ENCODE results near the gene TTC39B. TPM values are rescaled to one million over a fixed set of nuclear protein-coding genes. Genes with fewer than 3 reads are reported as not detected.
"Not testable (repeated sequence)": the region's sequence is repeated elsewhere in the genome, so short reads cannot be mapped to it uniquely, and the experiment has no call there.

TTC39B gene
- total RNA-seq, 1 donor from 2014 or later, result 3.1 TPM

GRCh38 chr9:15329539-15330109 lies 22.6 kb upstream of the TTC39B start:
- Mint-ChIP-seq H3K27ac (ENCODE audit: unreplicated experiment) (no peak overlapping the region), H3K9me3 (ENCODE audit: unreplicated experiment) (no peaks in the 10 kb centered on the region)
- TF ChIP-seq CTCF (IDR thresholded peaks at IDR 0.05; ENCODE audit: partially characterized antibody, unreplicated experiment), result no peak

GRCh38 chr9:15328946-15329345 lies 21.9 kb upstream of the TTC39B start:
- Mint-ChIP-seq H3K4me3 (ENCODE audit: unreplicated experiment) (no peak overlapping the region), H3K9me3 (ENCODE audit: unreplicated experiment) (peaks cover 3% of the 10 kb centered on the region), H3K36me3 (ENCODE audit: unreplicated experiment) (peaks cover 6% of the 10 kb centered on the region), H3K27ac (ENCODE audit: unreplicated experiment) (no peak overlapping the region), H3K4me1 (ENCODE audit: low read depth, unreplicated experiment) (no peaks in the 10 kb centered on the region), H3K27me3 (ENCODE audit: unreplicated experiment) (peaks cover 2% of the 10 kb centered on the region)
- no peak for TF ChIP-seq CTCF (IDR thresholded peaks at IDR 0.05; ENCODE audit: partially characterized antibody, unreplicated experiment)
- DNase-seq, result no peak

More at GRCh38 chr9:15329539-15330109, 22.6 kb upstream of the TTC39B start:
- Mint-ChIP-seq H3K27me3 (ENCODE audit: unreplicated experiment) (peaks cover 2% of the 10 kb centered on the region), H3K4me3 (ENCODE audit: unreplicated experiment) (no peak overlapping the region), H3K4me1 (ENCODE audit: low read depth, unreplicated experiment) (no peaks in the 10 kb centered on the region), H3K36me3 (ENCODE audit: unreplicated experiment) (no peaks in the 10 kb centered on the region)
- no peak for DNase-seq

- peaks cover 16% of the 10 kb centered on the region for H3K36me3 Mint-ChIP-seq (ENCODE audit: unreplicated experiment)
- H3K27me3 Mint-ChIP-seq (ENCODE audit: unreplicated experiment); DNase-seq; H3K4me3 Mint-ChIP-seq (ENCODE audit: unreplicated experiment); H3K27ac Mint-ChIP-seq (ENCODE audit: unreplicated experiment); H3K9me3 Mint-ChIP-seq (ENCODE audit: unreplicated experiment); H3K4me1 Mint-ChIP-seq (ENCODE audit: low read depth, unreplicated experiment): not testable (repeated sequence)
Measured at GRCh38 chr9:15322695-15323094, 15.7 kb upstream of the TTC39B start.

GRCh38 chr9:15319661-15320060 lies 12.6 kb upstream of the TTC39B start:
- not testable (repeated sequence) for H3K4me3 Mint-ChIP-seq (ENCODE audit: unreplicated experiment); H3K4me1 Mint-ChIP-seq (ENCODE audit: low read depth, unreplicated experiment); H3K9me3 Mint-ChIP-seq (ENCODE audit: unreplicated experiment); DNase-seq; H3K27me3 Mint-ChIP-seq (ENCODE audit: unreplicated experiment); H3K27ac Mint-ChIP-seq (ENCODE audit: unreplicated experiment)
- H3K36me3 Mint-ChIP-seq (ENCODE audit: unreplicated experiment), result peaks cover 16% of the 10 kb centered on the region

GRCh38 chr9:15317836-15318235 lies 10.8 kb upstream of the TTC39B start:
- no peaks in the 10 kb centered on the region for H3K27me3 Mint-ChIP-seq (ENCODE audit: unreplicated experiment)
- no peak for TF ChIP-seq CTCF (IDR thresholded peaks at IDR 0.05; ENCODE audit: partially characterized antibody, unreplicated experiment)
- peaks cover 10% of the 10 kb centered on the region for H3K36me3 Mint-ChIP-seq (ENCODE audit: unreplicated experiment)
- H3K9me3 Mint-ChIP-seq (ENCODE audit: unreplicated experiment), result peaks cover 4% of the 10 kb centered on the region
- no peak for DNase-seq
- H3K27ac Mint-ChIP-seq (ENCODE audit: unreplicated experiment), result no peak overlapping the region
- no peak overlapping the region for H3K4me3 Mint-ChIP-seq (ENCODE audit: unreplicated experiment)
- no peaks in the 10 kb centered on the region for H3K4me1 Mint-ChIP-seq (ENCODE audit: low read depth, unreplicated experiment)

- H3K36me3 Mint-ChIP-seq (ENCODE audit: unreplicated experiment), result peaks cover 4% of the 10 kb centered on the region
Measured at GRCh38 chr9:15311607-15312006, 4.6 kb upstream of the TTC39B start.

More at GRCh38 chr9:15311607-15312006, 4.6 kb upstream of the TTC39B start:
- Mint-ChIP-seq H3K27ac (ENCODE audit: unreplicated experiment) (no peak overlapping the region), H3K27me3 (ENCODE audit: unreplicated experiment) (no peaks in the 10 kb centered on the region), H3K4me1 (ENCODE audit: low read depth, unreplicated experiment) (no peaks in the 10 kb centered on the region), H3K9me3 (ENCODE audit: unreplicated experiment) (peaks cover 5% of the 10 kb centered on the region), H3K4me3 (ENCODE audit: unreplicated experiment) (no peak overlapping the region)
- no peak for DNase-seq
- no peak for TF ChIP-seq CTCF (IDR thresholded peaks at IDR 0.05; ENCODE audit: partially characterized antibody, unreplicated experiment)

Measured in glutamatergic neuron (in vitro differentiated cells).